HS-5 (cell line): ENCODE results near the gene ZBED6.
A peak's percentile ranks its signal among the peaks of the same experiment; 100 is the strongest.
"Not testable (repeated sequence)": the region's sequence is repeated elsewhere in the genome, so short reads cannot be mapped to it uniquely, and the experiment has no call there.

ENCODE experiments used
- DNase-seq: peaks from one replicate; pipeline ENCODE4 v3.0.0-alpha.2; 2012; ENCODE audit warnings: low read depth

The ZBED6 gene

GRCh38 chr1:203778789-203779188, 16.6 kb upstream of the ZBED6 start:
- DNase-seq = no peak

- no peak for DNase-seq
Measured at GRCh38 chr1:203781962-203782361, 13.5 kb upstream of the ZBED6 start.

DNA sequence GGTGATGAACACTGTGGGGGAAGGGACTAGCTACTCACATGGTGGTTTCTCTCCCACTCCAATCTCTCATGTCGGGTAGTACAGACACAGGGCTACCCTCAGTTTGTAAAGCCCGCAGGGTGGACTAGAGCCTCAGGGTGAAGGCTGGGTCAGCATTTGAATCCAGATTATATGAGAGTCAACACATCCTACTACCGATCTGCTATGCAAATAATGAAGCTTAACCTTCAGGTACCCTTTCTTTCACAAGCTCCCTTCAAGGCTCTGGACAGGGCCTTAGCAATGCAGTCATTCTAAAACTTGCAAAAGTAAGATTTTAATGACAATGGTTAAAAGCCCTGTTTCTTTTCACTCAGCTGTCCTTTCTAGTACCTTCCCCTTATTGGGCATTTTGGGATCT, 5.5 kb upstream of the ZBED6 start:
- DNase-seq = no peak

DNA sequence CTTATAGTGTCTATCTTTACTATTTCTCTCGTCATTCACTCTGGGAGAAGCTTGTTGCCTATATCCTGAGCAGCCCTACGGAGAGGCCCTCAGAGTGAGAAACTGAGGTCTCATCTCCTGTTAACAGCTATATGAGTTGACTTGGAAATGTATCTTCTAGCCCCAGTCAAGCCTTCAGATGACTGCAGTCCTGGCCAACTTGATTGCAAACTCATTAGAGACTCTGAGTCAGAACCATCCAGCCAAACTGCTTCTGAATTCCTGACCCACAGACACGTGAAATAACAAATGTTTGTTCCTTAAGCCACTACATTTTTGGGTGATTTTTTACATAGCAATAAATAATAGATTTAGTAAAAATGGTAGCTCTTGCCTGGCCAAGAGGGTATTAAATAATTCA, 3.9 kb upstream of the ZBED6 start:
- DNase-seq = no peak

DNA sequence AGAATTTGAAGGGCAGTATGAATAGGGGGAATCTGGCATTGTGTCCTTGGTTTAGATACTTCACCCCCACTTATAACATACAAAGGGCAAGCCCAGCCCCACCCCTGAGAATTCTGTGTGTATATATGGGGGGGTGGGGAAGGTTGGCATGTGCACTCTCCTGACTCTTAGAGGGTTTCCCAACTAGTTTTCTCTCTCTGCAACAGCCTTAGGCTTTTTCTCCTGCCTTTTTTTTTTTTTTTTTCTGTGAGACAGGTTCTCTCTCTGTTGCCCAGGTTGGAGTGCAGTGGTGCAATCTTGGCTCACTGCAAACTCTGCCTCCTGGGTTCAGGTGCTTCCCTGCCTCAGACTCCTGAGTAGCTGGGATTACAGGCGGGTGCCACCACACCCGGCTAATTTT, 2.9 kb upstream of the ZBED6 start:
- DNase-seq = no peak

GRCh38 chr1:203793561-203793960, 1.9 kb upstream of the ZBED6 start:
- not testable (repeated sequence) for DNase-seq

DNA sequence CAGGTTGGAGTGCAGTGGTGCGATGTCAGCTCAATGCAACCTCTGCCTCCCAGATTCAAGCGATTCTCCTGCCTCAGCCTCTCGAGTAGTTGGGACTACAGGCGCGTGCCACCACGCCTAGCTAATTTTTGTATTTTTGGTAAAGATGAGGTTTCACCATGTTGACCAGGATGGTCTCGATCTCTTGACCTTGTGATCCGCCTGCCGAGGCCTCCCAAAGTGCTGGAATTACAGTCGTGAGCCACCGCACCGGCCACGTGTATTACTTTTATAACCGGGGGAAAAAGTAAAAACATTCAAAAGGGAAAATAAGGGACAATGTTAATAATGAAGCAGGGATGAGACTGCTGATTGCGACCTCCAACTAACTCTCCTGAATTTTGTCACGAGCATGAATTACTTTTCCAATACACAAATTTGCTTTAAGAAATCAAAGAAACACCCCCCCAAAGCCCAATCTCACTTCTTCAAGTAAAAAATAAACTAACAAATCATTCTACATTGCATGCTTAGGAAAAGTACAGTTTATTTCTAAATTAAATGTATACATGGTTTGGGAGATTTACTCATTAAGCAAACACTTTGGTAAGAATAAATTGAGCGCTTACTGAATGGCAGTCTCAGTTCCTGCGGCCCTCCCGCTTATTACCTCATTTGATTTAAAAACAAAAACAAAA, 521 bp upstream of the ZBED6 start:
- DNase-seq = no peak

DNA sequence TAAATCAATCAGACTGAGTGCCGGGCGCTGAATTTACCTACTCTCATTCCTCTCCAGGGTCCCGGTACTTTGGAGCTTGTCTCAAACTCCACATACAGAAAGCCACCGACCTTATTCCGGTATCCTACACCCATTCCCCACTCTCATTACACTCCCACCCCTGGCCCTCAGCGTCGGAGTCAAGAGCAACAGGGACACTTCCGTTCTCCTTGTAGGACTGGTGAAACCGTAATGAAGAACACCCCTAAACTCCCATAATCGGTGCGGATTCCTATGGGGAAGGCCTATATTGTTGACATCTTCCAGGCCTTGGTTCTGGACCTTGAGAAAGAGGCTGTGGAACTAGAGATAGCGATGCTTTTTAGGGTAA, 798 bp downstream of the ZBED6 start:
- no peak for DNase-seq

GRCh38 chr1:203797216-203797615, 1.8 kb downstream of the ZBED6 start:
- no peak for DNase-seq

- no peak for DNase-seq
Measured at GRCh38 chr1:203797948-203798655, 2.7 kb downstream of the ZBED6 start.

GRCh38 chr1:203799157-203799556, 3.7 kb downstream of the ZBED6 start:
- DNase-seq = no peak

GRCh38 chr1:203799971-203800370, 4.5 kb downstream of the ZBED6 start:
- no peak for DNase-seq

DNA sequence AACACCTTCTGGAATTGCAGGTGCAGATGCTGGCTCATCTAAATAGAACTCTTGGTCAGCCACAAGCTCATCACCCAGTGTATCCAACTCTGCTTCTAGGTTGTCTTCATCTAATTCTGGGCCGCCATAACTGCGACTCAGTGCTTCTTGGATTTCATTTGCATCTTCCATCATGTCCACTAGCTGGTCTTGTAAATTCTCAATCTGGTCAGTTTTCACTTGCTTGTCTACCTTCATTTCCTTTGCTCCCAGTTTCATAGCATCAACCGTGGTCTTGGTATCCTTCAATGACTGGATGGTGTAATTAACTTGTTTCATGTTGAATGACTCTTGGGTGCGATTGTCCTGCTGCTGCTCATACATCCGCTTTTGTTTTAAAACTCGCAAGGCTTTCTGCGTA, 10.3 kb downstream of the ZBED6 start:
- no peak for DNase-seq

GRCh38 chr1:203807196-203807595, 11.8 kb downstream of the ZBED6 start:
- DNase-seq = peak; percentile 60

- no peak for DNase-seq
Measured at GRCh38 chr1:203813581-203814341, 18.3 kb downstream of the ZBED6 start.

DNA sequence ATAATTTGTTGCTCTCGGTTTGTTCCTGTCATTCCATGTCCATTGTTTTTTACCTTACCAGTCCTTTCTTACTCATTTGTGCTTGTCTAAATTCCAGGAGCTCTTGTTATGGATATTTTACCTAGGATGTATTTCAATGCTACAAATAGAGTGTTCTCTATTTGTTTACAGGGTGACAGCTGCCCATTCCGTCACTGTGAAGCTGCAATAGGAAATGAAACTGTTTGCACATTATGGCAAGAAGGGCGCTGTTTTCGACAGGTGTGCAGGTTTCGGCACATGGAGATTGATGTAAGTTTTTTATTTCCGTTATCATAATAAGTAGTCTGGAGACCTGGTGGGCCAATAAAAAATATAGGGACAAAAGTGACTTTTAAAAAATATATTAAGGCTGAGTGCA, 23.0 kb downstream of the ZBED6 start:
- no peak for DNase-seq

DNA sequence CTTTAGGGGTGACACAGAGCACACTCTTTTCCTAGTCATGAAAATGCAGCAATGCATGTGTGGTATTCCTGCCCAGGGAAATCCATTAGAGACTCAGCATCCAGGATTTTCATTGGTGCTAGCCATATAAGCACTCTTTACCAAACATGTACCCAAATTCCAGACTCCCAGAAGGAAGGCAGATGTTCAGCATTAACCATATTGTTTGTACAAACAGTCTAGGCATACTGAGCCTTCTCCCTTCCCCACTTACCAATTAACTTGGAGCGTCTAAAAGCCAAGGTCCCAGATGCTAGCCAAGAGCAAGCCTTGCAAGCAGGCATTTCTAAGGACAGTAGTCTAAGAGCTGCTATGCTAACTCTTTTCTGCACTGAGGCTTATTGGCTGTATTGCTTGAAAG, 27.9 kb downstream of the ZBED6 start:
- DNase-seq = no peak

DNA sequence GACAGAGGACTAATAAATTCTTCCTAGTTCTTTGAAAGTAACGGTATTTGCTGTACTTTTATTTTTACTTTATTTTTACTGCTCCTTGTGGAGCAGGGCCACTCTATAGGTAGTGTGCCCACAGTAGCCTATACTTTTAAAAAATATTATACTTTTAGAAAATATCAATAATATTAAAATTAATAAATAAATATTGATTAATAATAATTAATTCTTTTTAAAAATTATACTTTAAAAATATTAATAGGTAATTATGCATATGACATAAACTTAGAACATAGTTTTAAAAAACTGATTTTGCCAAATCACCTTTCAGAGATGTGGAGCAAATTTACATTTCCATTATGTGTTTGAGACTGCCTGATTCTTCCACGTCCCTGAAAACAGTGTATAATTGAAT, 30.8 kb downstream of the ZBED6 start:
- no peak for DNase-seq

GRCh38 chr1:203828002-203828401, 32.6 kb downstream of the ZBED6 start:
- DNase-seq = no peak

DNA sequence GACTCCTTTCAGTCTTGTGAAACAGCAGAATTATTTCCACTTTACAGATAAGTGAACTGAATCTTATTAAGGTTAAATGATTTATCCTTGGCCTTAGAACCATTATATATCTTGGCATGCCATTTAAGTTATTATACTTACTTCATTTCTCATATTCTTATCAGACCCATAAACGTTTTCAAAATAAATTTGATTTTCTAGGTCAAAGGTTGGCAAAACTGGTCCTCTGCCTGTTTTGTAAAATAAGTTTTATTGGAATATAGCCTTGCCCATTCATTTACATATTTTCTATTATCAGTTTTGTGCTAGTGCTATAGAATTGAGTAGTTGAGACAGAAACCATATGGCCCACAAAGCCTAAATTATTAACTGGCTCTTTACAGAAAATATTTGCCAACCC, 33.1 kb downstream of the ZBED6 start:
- DNase-seq = no peak

DNA sequence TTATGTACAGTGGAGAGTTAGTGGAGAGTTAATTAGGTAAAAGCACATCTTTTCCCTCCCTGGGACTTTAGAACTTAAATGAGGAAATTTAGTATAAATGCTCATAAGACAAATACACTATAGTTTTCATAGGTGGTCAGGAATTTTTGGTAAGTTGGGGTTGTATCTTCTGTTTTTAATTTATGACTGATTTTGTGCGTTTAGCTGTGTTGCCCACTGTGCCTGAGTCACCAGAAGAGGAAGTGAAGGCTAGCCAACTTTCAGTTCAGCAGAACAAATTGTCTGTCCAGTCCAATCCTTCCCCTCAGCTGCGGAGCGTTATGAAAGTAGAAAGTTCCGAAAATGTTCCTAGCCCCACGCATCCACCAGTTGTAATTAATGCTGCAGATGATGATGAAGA, 33.8 kb downstream of the ZBED6 start:
- DNase-seq = not testable (repeated sequence)

- no peak for DNase-seq
Measured at GRCh38 chr1:203835476-203835875, 40.1 kb downstream of the ZBED6 start.

GRCh38 chr1:203839081-203839480, 43.7 kb downstream of the ZBED6 start:
- DNase-seq = no peak
